Activated CD4-positive, alpha-beta T cell treated with anti-CD3 and anti-CD28 coated beads, Interleukin-2, amount 10 ng/mL, durations not matched to agents 7 days and 5 days (primary cell): ENCODE results near the gene ENAH. TPM values are rescaled to one million over a fixed set of nuclear protein-coding genes. Genes with fewer than 3 reads are reported as not detected.
A peak's percentile ranks its signal among the peaks of the same experiment; 100 is the strongest.
"Not testable (repeated sequence)": the region's sequence is repeated elsewhere in the genome, so short reads cannot be mapped to it uniquely, and the experiment has no call there.

Source experiments
- CTCF ChIA-PET: fragments of 350-600 bp; sonication (Branson Sonifier 250); formaldehyde crosslinking; loops from one replicate; lab custom pipeline; 2021; ENCODE audit warnings: antibody characterized with exemption; lab: Charles Lee
- POLR2A ChIA-PET: fragments of 350-600 bp; sonication (Branson Sonifier 250); formaldehyde crosslinking; loops from one replicate; lab custom pipeline; 2021; ENCODE audit warnings: antibody characterized with exemption; lab: Charles Lee
- DNase-seq: peaks from one replicate; pipeline ENCODE4 v3.0.0-alpha.2; 2020
- H3K27ac Mint-ChIP-seq: one replicate; pipeline ENCODE4 v1.8.0; 2021; ENCODE audit warnings: mild to moderate bottlenecking, moderate library complexity, mixed read lengths
- H3K27me3 Mint-ChIP-seq: one replicate; pipeline ENCODE4 v1.8.0; 2021; ENCODE audit warnings: mixed read lengths
- H3K36me3 Mint-ChIP-seq: one replicate; pipeline ENCODE4 v1.8.0; 2021; ENCODE audit warnings: low read depth, mixed read lengths
- H3K4me1 Mint-ChIP-seq: one replicate; pipeline ENCODE4 v1.8.0; 2021; ENCODE audit warnings: mixed read lengths
- H3K4me3 Mint-ChIP-seq: one replicate; pipeline ENCODE4 v1.8.0; 2021; ENCODE audit warnings: mild to moderate bottlenecking, moderate library complexity, mixed read lengths
- H3K9me3 Mint-ChIP-seq: one replicate; pipeline ENCODE4 v1.8.0; 2021; ENCODE audit warnings: mixed read lengths
- total RNA-seq, 2 experiments: library from RNA; stranded (reverse); gene quantifications; one replicate each; pipeline ENCODE4 v1.2.3, GENCODE V29; 2021

ENAH gene
- total RNA-seq, 2 experiments from 2014 or later, result not detected

DNA sequence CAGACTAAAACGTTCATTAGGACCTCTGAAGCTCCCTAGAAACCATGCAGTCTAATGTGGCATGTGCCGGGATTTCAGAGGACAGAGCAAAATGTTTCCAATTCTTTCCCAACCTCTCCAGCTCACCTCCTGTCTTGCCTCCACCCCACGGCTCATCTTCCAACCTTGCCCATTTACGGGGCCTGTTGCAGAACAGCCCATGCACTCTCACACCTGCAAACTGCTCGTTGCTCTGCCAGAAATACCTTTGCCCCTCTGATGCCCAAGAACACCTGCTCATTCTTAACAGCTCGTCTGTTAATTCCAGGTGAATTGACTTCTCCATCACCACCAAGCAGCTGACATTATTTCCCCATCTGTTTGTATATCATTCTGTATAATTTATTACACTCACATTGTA, 171.2 kb downstream of the ENAH start:
- Mint-ChIP-seq H3K27ac (peak overlapping the region; percentile 28), H3K36me3 (peaks cover under 1% of the 10 kb centered on the region), H3K9me3 (no peaks in the 10 kb centered on the region), H3K4me3 (no peak overlapping the region), H3K4me1 (peaks cover 25% of the 10 kb centered on the region), H3K27me3 (peaks cover 5% of the 10 kb centered on the region)
- POLR2A ChIA-PET, result interaction anchor here (0.6 kb wide), 1 partner anchor 15 kb away, joined by 3 read pairs; no protein-coding TSS in a partner anchor
- CTCF ChIA-PET, result interaction anchor here (0.9 to 2.8 kb wide), 5 partner anchors 10 to 494 kb away, joined by 3 to 10 read pairs (median 4); partner anchors contain the start of gene SRP9
- no peak for DNase-seq

DNA sequence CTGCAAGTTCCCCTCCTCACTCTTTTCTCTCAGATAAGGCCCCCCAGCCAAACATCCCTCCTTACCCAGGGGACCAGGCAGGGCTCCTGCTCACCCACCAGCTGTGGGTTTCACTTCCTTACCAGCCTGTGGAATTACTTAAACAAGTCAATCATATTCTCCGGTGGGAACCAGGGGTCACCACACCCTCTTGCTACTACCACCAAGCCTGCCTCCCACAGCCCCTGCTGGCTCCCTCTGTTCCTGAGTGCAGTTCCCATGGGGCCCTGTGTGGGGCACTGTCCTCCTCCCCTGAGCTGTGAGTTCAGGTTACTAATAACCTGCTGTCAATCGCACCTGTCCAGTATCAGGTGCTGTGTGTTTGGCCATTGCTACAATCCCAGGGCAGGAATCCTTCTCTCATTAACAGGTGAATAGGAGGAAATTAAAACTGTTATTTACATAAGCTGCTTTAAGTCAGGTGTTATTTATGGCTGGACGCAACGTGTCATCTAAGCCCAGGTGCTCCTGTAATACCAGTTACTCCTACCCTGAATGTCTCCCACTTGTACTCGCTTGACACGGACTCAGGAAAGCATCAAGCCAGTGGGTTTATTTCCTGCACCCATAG, 172.0 kb downstream of the ENAH start:
- H3K27me3 Mint-ChIP-seq, result peaks cover 5% of the 10 kb centered on the region
- ChIA-PET POLR2A (interaction anchor here (0.6 kb wide), 1 partner anchor 15 kb away, joined by 3 read pairs; no protein-coding TSS in a partner anchor), CTCF (interaction anchor here (0.8 to 2.8 kb wide), 7 partner anchors 13 to 506 kb away, joined by 3 to 10 read pairs (median 3); no protein-coding TSS in a partner anchor)
- H3K9me3 Mint-ChIP-seq, result peaks cover 3% of the 10 kb centered on the region
- no peak overlapping the region for H3K27ac Mint-ChIP-seq
- H3K4me3 Mint-ChIP-seq, result no peak overlapping the region
- H3K4me1 Mint-ChIP-seq, result peaks cover 33% of the 10 kb centered on the region
- peak; percentile 64 for DNase-seq
- H3K36me3 Mint-ChIP-seq, result peaks cover 3% of the 10 kb centered on the region

DNA sequence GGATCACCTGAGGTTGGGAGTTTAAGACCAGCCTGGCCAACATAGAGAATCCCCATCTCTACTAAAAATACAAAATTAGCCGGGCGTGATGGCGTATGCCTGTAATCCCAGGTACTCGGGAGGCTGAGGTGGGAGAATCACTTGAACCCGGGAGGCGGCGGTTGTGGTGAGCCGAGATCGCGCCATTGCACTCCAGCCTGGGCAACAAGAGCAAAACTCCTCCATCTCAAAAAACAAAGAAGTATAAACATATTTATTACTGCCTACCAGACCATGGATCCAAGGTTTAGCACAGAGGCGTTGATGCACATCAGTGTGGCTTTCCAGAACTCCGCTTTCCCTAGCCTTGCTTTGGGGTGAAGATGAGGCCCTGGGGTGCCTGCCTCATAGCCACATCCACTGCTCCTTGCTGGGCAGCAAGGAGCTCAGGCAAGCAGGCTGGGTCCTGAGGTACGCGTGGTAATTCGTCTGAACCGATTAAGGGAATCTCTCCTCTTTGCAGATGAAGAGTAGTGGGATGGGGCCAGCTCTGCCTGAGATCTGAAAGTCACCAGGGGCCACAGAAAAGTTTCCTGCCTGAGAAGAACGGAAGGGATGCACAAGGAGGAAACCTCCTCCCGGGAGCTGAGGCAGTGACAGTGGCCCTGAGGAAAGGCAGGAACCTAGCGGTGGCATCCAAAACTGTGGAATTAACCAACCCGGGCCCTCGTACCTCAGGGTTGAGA, 172.8 kb downstream of the ENAH start:
- Mint-ChIP-seq H3K4me1 (peaks cover 38% of the 10 kb centered on the region), H3K27me3 (peaks cover 5% of the 10 kb centered on the region), H3K27ac (no peak overlapping the region), H3K36me3 (peaks cover 3% of the 10 kb centered on the region), H3K9me3 (peaks cover 3% of the 10 kb centered on the region), H3K4me3 (no peak overlapping the region)
- no peak for DNase-seq
- ChIA-PET CTCF (interaction anchor here (0.6 to 2.8 kb wide), 6 partner anchors 12 to 507 kb away, joined by 3 to 10 read pairs (median 4); no protein-coding TSS in a partner anchor), POLR2A (no interaction called here)

DNA sequence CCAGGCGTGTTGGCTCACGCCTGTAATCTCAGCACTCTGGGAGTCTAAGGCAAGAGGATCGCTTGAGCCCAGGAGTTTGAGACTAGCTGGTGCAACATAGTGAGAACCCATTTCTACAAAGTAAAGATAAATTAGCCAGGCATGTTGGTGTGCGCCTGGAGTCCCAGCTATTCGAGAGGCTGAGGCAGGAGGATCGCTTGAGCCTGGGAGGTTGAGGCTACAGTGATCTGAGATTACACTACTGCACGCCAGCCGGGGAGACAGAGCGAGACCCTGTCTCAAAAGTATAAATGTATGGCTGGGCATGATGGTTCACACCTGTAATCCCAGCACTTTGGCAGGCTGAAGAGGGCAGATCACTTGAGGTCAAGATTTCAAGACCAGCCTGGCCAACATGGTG, 173.6 kb downstream of the ENAH start:
- Mint-ChIP-seq H3K36me3 (peaks cover 3% of the 10 kb centered on the region), H3K4me1 (peaks cover 44% of the 10 kb centered on the region), H3K4me3 (no peak overlapping the region), H3K27ac (peak overlapping the region; percentile 15), H3K9me3 (peaks cover 3% of the 10 kb centered on the region), H3K27me3 (peaks cover 5% of the 10 kb centered on the region)
- POLR2A ChIA-PET, result no interaction called here
- CTCF ChIA-PET, result interaction anchor here (0.6 to 1.8 kb wide), 5 partner anchors 12 to 496 kb away, joined by 3 to 4 read pairs (median 3); no protein-coding TSS in a partner anchor
- DNase-seq, result no peak

DNA sequence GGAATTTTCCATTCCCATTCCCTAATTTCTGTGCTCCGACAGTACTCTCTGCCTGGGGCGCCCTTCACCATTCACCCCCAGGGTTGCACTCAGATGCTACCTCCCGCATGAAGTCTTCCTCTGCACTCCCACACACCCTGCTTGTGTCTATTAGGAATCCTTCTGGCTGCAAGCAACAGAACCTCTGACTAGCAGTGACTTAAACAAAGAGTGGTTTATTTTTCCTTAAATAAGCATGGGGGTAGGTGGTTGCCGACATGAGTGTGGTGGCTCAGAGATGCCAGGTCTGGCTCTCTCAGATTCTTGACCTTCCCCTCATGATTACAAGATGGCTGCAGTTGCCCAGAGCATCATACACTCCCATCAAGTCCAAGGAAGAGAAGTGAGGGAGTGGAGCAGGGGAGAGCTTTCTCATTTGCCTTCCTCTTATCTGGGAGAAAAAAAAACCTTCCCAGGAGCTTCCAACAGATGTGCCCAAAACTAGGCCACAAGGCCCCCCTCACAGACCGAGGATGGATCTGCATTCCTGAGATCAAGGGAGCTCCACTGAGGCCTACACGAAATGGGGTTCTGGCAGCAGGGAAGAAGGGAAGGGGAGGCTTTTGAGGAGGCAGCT, 175.5 kb downstream of the ENAH start:
- CTCF ChIA-PET, result interaction anchor here (0.7 to 3.0 kb wide), 7 partner anchors 8 to 498 kb away, joined by 3 to 31 read pairs (median 4); partner anchors contain the start of genes PYCR2 and SRP9

DNA sequence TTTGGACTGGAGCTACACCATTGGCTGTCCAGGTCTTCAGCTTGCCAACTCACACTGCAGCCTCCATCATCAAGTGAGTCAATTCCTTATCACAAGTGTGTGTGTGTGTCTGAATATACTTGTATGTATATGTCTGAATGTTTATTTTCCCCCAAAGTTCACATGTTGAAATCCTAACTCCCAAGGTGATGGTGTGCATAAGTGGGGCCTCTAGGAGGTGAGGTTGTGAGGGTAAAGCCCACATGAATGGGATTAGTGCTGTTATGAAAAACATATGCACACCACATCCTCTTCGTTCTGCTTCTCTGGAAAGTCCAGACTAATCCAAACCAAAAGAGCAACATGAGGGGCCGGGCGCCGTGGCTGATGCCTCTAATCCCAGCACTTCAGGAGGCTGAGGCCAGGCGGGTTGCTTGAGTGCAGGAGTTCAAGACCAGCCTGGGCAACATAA, 176.4 kb downstream of the ENAH start:
- Mint-ChIP-seq H3K4me3 (no peak overlapping the region), H3K36me3 (peaks cover 3% of the 10 kb centered on the region)

More for the DNA sequence above, 175.5 kb downstream of the ENAH start:
- POLR2A ChIA-PET, result no interaction called here
- Mint-ChIP-seq H3K4me1 (peaks cover 56% of the 10 kb centered on the region), H3K27me3 (peaks cover 3% of the 10 kb centered on the region), H3K9me3 (peaks cover 6% of the 10 kb centered on the region), H3K36me3 (peaks cover 3% of the 10 kb centered on the region), H3K27ac (peak overlapping the region; percentile 80), H3K4me3 (no peak overlapping the region)
- no peak for DNase-seq

DNA sequence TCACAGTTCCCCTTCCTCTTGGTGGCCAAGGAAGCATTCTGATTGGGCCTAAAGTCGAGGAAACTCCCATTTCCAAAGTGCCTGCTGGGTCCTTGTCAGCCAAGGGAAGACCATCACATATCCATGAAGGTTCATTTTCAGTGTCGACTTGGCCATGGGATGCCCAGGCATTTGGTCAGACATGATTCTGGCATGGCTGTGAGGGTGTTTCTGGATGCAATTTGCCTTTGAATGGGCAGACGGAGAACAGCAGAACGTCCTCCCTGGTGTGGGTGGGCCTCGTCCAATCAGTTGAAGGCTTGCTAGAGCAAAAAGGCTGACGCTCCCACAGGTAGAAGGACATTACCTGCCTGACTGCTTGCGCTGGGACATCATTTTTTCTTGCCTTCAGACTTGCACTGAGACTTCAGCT, 176.8 kb downstream of the ENAH start:
- CTCF ChIA-PET, result interaction anchor here (0.6 to 3.3 kb wide), 14 partner anchors 9 to 518 kb away, joined by 3 to 31 read pairs (median 5); partner anchors contain the start of genes LBR and PYCR2
- peaks cover 6% of the 10 kb centered on the region for H3K9me3 Mint-ChIP-seq
- POLR2A ChIA-PET, result no interaction called here
- DNase-seq, result no peak
- peaks cover 3% of the 10 kb centered on the region for H3K36me3 Mint-ChIP-seq
- no peak overlapping the region for H3K4me3 Mint-ChIP-seq
- no peaks in the 10 kb centered on the region for H3K27me3 Mint-ChIP-seq
- peaks cover 60% of the 10 kb centered on the region for H3K4me1 Mint-ChIP-seq
- peak overlapping the region; percentile 80 for H3K27ac Mint-ChIP-seq

More for the DNA sequence above, 176.4 kb downstream of the ENAH start:
- H3K27me3 Mint-ChIP-seq, result no peaks in the 10 kb centered on the region
- H3K4me1 Mint-ChIP-seq, result peaks cover 59% of the 10 kb centered on the region
- peaks cover 6% of the 10 kb centered on the region for H3K9me3 Mint-ChIP-seq
- peak overlapping the region; percentile 80 for H3K27ac Mint-ChIP-seq
- CTCF ChIA-PET, result interaction anchor here (1.2 to 3.3 kb wide), 8 partner anchors 9 to 511 kb away, joined by 3 to 31 read pairs (median 8); partner anchors contain the start of genes LBR and PYCR2
- POLR2A ChIA-PET, result no interaction called here
- no peak for DNase-seq

DNA sequence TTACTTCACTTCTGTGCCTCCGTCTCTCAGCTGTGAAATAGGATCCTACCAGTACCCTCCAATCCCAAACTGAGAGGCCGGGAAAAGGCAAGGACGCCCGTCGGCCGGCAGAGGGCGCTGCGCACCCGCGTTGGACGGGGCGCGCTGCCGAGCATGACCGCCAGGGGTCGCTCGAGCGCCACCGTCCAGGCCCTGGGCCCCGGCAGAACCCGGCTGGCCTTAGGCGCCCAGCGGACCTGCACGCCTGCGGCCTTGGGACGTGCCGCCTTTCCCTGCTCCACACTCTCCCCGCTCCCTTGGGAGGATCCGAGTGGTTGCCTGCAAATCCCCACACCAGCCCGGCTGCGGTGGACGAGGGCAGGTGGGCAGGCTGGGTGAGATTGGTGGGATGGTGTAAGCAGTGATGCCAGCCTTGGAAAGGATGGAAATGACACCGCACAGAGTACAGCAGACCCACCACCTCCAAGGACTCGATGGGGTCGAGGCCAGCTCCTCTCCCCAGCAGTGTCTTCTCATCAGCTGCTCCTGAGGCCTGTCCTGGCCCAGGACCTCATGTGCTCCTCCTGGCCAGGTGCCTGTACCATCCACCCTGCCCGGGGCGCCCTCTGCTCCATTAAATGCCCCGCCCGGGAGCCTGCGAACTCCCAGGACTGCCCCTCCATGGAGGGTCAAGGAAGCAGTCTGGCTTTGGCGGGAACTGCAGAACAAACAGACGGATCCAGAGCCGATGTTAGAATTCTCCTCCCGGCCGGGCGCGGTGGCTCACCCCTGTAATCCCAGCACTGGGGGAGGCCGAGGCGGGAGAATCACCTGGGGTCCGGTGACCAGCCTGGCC, 177.7 kb downstream of the ENAH start:
- POLR2A ChIA-PET, result no interaction called here
- peak; percentile 56 for DNase-seq
- CTCF ChIA-PET, result interaction anchor here (0.5 to 3.3 kb wide), 48 partner anchors 10 to 1296 kb away, joined by 3 to 31 read pairs (median 4); partner anchors contain the start of genes LBR, LEFTY1 and PYCR2
- peaks cover 6% of the 10 kb centered on the region for H3K9me3 Mint-ChIP-seq
- no peak overlapping the region for H3K4me3 Mint-ChIP-seq
- H3K36me3 Mint-ChIP-seq, result peaks cover 3% of the 10 kb centered on the region
- H3K27me3 Mint-ChIP-seq, result no peaks in the 10 kb centered on the region
- peaks cover 62% of the 10 kb centered on the region for H3K4me1 Mint-ChIP-seq
- peak overlapping the region; percentile 28 for H3K27ac Mint-ChIP-seq

DNA sequence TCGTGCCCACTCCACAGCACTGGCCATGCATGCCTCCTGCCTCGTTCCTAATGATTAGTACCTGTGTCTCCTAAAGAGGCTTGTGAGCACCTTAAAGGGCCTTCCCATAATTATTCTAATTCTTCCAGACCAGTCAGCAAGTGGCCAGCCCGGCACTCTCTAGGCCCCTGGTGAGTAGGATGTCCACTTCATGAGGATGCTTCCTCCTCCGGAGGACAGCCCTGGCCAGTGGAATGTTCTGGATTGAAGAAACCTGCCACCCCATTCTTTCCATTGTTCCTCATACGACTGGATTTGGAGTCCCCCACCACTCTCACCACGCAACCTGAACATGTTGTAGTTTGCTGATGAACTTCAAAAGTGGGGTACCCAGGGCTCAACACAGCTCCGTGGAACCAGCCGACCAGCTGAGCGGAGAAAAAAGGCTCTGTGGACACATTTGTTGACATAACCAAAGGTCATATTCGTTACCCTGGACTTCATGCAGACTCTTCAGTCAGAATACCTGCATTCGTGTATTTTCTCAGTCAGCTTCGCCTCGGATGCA, 178.4 kb downstream of the ENAH start:
- H3K27me3 Mint-ChIP-seq, result no peaks in the 10 kb centered on the region
- ChIA-PET CTCF (interaction anchor here (0.5 to 3.3 kb wide), 42 partner anchors 9 to 1296 kb away, joined by 3 to 31 read pairs (median 4); partner anchors contain the start of genes LBR, LEFTY1 and PYCR2), POLR2A (no interaction called here)
- peaks cover 62% of the 10 kb centered on the region for H3K4me1 Mint-ChIP-seq
- peaks cover 6% of the 10 kb centered on the region for H3K9me3 Mint-ChIP-seq
- DNase-seq, result no peak
- H3K4me3 Mint-ChIP-seq, result no peak overlapping the region
- no peak overlapping the region for H3K27ac Mint-ChIP-seq
- peaks cover 3% of the 10 kb centered on the region for H3K36me3 Mint-ChIP-seq

DNA sequence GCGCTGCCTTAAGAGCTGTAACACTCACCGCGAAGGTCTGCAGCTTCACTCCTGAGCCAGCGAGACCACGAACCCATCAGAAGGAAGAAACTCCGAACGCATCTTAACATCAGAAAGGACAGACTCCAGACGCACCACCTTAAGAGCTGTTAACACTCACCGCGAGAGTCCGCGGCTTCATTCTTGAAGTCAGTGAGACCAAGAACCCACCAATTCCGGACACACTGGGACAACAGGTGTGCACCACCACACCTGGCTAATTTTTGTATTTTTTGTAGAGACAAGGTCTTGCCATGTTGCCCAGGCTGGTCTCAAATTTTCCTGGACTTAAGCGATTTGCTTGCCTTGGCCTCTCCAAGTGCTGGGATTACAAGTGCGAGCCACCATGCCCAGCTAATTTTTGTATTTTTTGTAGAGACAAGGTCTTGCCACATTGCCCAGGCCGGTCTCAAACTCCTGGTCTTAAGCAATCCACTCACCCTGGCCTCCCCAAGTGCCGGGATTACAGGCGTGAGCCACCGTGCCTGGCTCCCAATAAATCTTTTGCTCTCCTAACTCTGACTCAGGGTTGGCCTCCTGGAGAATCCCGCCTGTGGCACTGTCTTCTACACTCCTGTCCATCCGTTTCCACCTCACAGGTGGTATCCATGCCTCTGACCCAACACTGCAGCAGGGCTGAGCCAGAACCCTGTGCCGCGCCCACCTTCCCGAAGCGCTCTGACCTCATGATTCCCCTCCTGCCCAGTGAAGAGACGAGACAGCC, 179.1 kb downstream of the ENAH start:
- ChIA-PET POLR2A (interaction anchor here (1.0 kb wide), 1 partner anchor 29 kb away, joined by 3 read pairs; no protein-coding TSS in a partner anchor), CTCF (interaction anchor here (0.6 to 3.3 kb wide), 34 partner anchors 9 to 711 kb away, joined by 3 to 31 read pairs (median 5); partner anchors contain the start of genes LBR, LEFTY1, PYCR2 and SRP9)
- DNase-seq, H3K27me3 Mint-ChIP-seq, H3K4me3 Mint-ChIP-seq, H3K9me3 Mint-ChIP-seq, H3K36me3 Mint-ChIP-seq: not testable (repeated sequence)
- Mint-ChIP-seq H3K4me1 (peaks cover 65% of the 10 kb centered on the region), H3K27ac (peak overlapping the region; percentile 37)
